ENCODE measurements around the gene RPS6KB2. TPM values are rescaled to one million over a fixed set of nuclear protein-coding genes. Genes with fewer than 3 reads are reported as not detected.

The RPS6KB2 gene
- total and polyA plus RNA-seq, 10 of the 15 experiments (the other 5 are each of a cell fraction or from before 2014, with no cell fraction given): 0.39 to 101 (median 58.4) TPM

- TF ChIP-seq HDGF (IDR thresholded peaks at IDR 0.05) (no peak), CHD2 (IDR thresholded peaks at IDR 0.05; ENCODE audit: borderline replicate concordance, low read depth, low read length) (peak; percentile 54; the same call in 1 of the 2 replicates), PKNOX1 (IDR thresholded peaks at IDR 0.05) (peak; percentile 26; the same call in 1 of the 2 replicates), POLR2AphosphoS2 (IDR thresholded peaks at IDR 0.05; ENCODE audit: low read depth, low read length) (peak; percentile 65; the same call in 1 of the 2 replicates), ZNF24 (IDR thresholded peaks at IDR 0.05) (no peak), JUND (IDR thresholded peaks at IDR 0.05; ENCODE audit: low read depth, low read length) (no peak), NR2C1 (IDR thresholded peaks at IDR 0.05) (no peak), HDAC2 (IDR thresholded peaks at IDR 0.05) (no peak)
- TF ChIP-seq, protein P1, sequence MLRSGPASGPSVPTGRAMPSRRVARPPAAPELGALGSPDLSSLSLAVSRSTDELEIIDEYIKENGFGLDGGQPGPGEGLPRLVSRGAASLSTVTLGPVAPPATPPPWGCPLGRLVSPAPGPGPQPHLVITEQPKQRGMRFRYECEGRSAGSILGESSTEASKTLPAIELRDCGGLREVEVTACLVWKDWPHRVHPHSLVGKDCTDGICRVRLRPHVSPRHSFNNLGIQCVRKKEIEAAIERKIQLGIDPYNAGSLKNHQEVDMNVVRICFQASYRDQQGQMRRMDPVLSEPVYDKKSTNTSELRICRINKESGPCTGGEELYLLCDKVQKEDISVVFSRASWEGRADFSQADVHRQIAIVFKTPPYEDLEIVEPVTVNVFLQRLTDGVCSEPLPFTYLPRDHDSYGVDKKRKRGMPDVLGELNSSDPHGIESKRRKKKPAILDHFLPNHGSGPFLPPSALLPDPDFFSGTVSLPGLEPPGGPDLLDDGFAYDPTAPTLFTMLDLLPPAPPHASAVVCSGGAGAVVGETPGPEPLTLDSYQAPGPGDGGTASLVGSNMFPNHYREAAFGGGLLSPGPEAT (IDR thresholded peaks at IDR 0.05; ENCODE audit: low read depth): peak; percentile 67; the same call in 1 of the 2 replicates
Measured at GRCh38 chr11:67468759-67469507, 40.6 kb downstream of the RPS6KB2 start, which contains the start of gene TMEM134 (continued).
